ENCODE measurements around the gene PRPSAP1. TPM values are rescaled to one million over a fixed set of nuclear protein-coding genes. Genes with fewer than 3 reads are reported as not detected.

The PRPSAP1 gene
- total RNA-seq, 2 experiments from 2014 or later, result 10.8 to 12.1 TPM

GRCh38 chr17:76382803-76383545, 29.3 kb upstream of the PRPSAP1 start:
- peaks cover 4 to 7% of the 10 kb centered on the region in 2 experiments for H3K27me3 ChIP-seq (ENCODE audit: control insufficient read depth in 1 of 2, insufficient read depth in 2 of 2, low read length in 2 of 2)
- no peak overlapping the region for H3K27ac ChIP-seq (ENCODE audit: low read depth in 1 of 2, low read length in 2 of 2)
- peak overlapping the region; percentile 62 for H3K4me3 ChIP-seq (ENCODE audit: low read length)
- TF ChIP-seq CTCF (IDR thresholded peaks at IDR 0.05), result no peak
- Mint-ChIP-seq H3K4me1 (ENCODE audit: low read depth) (peaks cover 6% of the 10 kb centered on the region), H3K36me3 (ENCODE audit: low read depth) (no peaks in the 10 kb centered on the region), H3K4me3 (peak overlapping the region; percentile 92), H3K9me3 (no peaks in the 10 kb centered on the region), H3K27me3 (peaks cover 4% of the 10 kb centered on the region), H3K27ac (no peak overlapping the region)
- H3K9me3 ChIP-seq (ENCODE audit: control insufficient read depth in 1 of 2, insufficient read depth in 1 of 2, low read length in 2 of 2), result no peaks in the 10 kb centered on the region
- ATAC-seq (ENCODE audit: poor library complexity), result peak; percentile 60
- CTCF ChIA-PET, result interaction anchor here (3.6 kb wide), 1 partner anchor 15 kb away, joined by 31 read pairs; no protein-coding TSS in a partner anchor
- H3K4me1 ChIP-seq (ENCODE audit: insufficient read depth, low read length), result peaks cover 33% of the 10 kb centered on the region
- intact Hi-C loops (cut with DNase I, micrococcal nuclease), result loop anchor here in 1 of 2 experiments (10.0 kb wide), 1 partner anchor 398 kb away; no protein-coding TSS in a partner anchor
- peak; percentile 22 to 72 (median 47) for DNase-seq
- POLR2A ChIA-PET, result interaction anchor here (0.7 to 4.8 kb wide), 6 partner anchors 16 to 403 kb away, joined by 3 to 37 read pairs (median 3); partner anchors contain the start of gene PRPSAP1
- H3K36me3 ChIP-seq (ENCODE audit: insufficient read depth, low read length), result no peaks in the 10 kb centered on the region

- H3K27me3 ChIP-seq (ENCODE audit: control insufficient read depth in 1 of 2, insufficient read depth in 2 of 2, low read length in 2 of 2), result peaks cover 4 to 7% of the 10 kb centered on the region in 2 experiments
- H3K4me1 Mint-ChIP-seq (ENCODE audit: low read depth), result peaks cover 6% of the 10 kb centered on the region
- peaks cover 4% of the 10 kb centered on the region for H3K27me3 Mint-ChIP-seq
- peak overlapping the region; percentile 62 for H3K4me3 ChIP-seq (ENCODE audit: low read length)
- POLR2A ChIA-PET, result interaction anchor here (0.7 to 4.8 kb wide), 4 partner anchors 16 to 301 kb away, joined by 3 to 37 read pairs (median 3); partner anchors contain the start of gene PRPSAP1
- no peak for TF ChIP-seq CTCF (IDR thresholded peaks at IDR 0.05)
- CTCF ChIA-PET, result no interaction called here
- no peak for ATAC-seq (ENCODE audit: poor library complexity)
- no peak overlapping the region for H3K27ac Mint-ChIP-seq
- intact Hi-C loops (cut with DNase I, micrococcal nuclease), result loop anchor here in 1 of 2 experiments (10.0 kb wide), 1 partner anchor 398 kb away; no protein-coding TSS in a partner anchor
- H3K36me3 Mint-ChIP-seq (ENCODE audit: low read depth), result no peaks in the 10 kb centered on the region
- peaks cover 33% of the 10 kb centered on the region for H3K4me1 ChIP-seq (ENCODE audit: insufficient read depth, low read length)
- H3K27ac ChIP-seq (ENCODE audit: low read depth in 1 of 2, low read length in 2 of 2), result no peak overlapping the region
- H3K9me3 ChIP-seq (ENCODE audit: control insufficient read depth in 1 of 2, insufficient read depth in 1 of 2, low read length in 2 of 2), result no peaks in the 10 kb centered on the region
- no peaks in the 10 kb centered on the region for H3K9me3 Mint-ChIP-seq
- peak overlapping the region; percentile 86 for H3K4me3 Mint-ChIP-seq
- DNase-seq, result peak in 2 of 14 experiments; percentile 30 to 49
- H3K36me3 ChIP-seq (ENCODE audit: insufficient read depth, low read length), result no peaks in the 10 kb centered on the region
These were observed 28.7 kb upstream of the PRPSAP1 start for GRCh38 chr17:76382351-76382802.

- no peaks in the 10 kb centered on the region for H3K9me3 Mint-ChIP-seq
- no peak for TF ChIP-seq CTCF (IDR thresholded peaks at IDR 0.05)
- ATAC-seq (ENCODE audit: poor library complexity) (no peak), DNase-seq (peak in 2 of 14 experiments; percentile 30 to 40)
- no peak overlapping the region for H3K27ac ChIP-seq (ENCODE audit: low read depth in 1 of 2, low read length in 2 of 2)
- no peaks in the 10 kb centered on the region for H3K36me3 ChIP-seq (ENCODE audit: insufficient read depth, low read length)
- no peaks in the 10 kb centered on the region for H3K9me3 ChIP-seq (ENCODE audit: control insufficient read depth in 1 of 2, insufficient read depth in 1 of 2, low read length in 2 of 2)
- H3K27me3 Mint-ChIP-seq, result peaks cover 4% of the 10 kb centered on the region
- H3K4me3 ChIP-seq (ENCODE audit: low read length), result no peak overlapping the region
- H3K4me1 Mint-ChIP-seq (ENCODE audit: low read depth), result peaks cover 6% of the 10 kb centered on the region
- H3K27me3 ChIP-seq (ENCODE audit: control insufficient read depth in 1 of 2, insufficient read depth in 2 of 2, low read length in 2 of 2), result peaks cover 4 to 7% of the 10 kb centered on the region in 2 experiments
- ChIA-PET POLR2A (interaction anchor here (0.7 to 4.8 kb wide), 3 partner anchors 29 to 300 kb away, joined by 3 to 37 read pairs (median 3); partner anchors contain the start of gene PRPSAP1), CTCF (no interaction called here)
- H3K27ac Mint-ChIP-seq, result no peak overlapping the region
- peaks cover 33% of the 10 kb centered on the region for H3K4me1 ChIP-seq (ENCODE audit: insufficient read depth, low read length)
- no peak overlapping the region for H3K4me3 Mint-ChIP-seq
- no peaks in the 10 kb centered on the region for H3K36me3 Mint-ChIP-seq (ENCODE audit: low read depth)
- intact Hi-C loops (cut with DNase I, micrococcal nuclease), result loop anchor here in 1 of 2 experiments (10.0 kb wide), 1 partner anchor 397 kb away; no protein-coding TSS in a partner anchor
These were observed 28.1 kb upstream of the PRPSAP1 start for GRCh38 chr17:76381633-76382350.
